ENCODE results near the gene GPX2. TPM values are rescaled to one million over a fixed set of nuclear protein-coding genes. Genes with fewer than 3 reads are reported as not detected.

The GPX2 gene
- total RNA-seq, 2 experiments from 2014 or later, result not detected

GRCh38 chr14:64934338-64934929 is 8.1 kb downstream of the GPX2 start:
- H3K36me3 Mint-ChIP-seq (ENCODE audit: low read depth), result peaks cover 37% of the 10 kb centered on the region
- intact Hi-C loops (cut with micrococcal nuclease), result no loop called here
- H3K27ac Mint-ChIP-seq, result no peak overlapping the region

GRCh38 chr14:64932231-64932630 is 10.3 kb downstream of the GPX2 start:
- Mint-ChIP-seq H3K4me3 (no peak overlapping the region), H3K36me3 (ENCODE audit: low read depth) (peaks cover 29% of the 10 kb centered on the region), H3K27me3 (ENCODE audit: low read depth) (no peaks in the 10 kb centered on the region), H3K4me1 (ENCODE audit: low read depth) (peaks cover 27% of the 10 kb centered on the region), H3K9me3 (no peaks in the 10 kb centered on the region), H3K27ac (no peak overlapping the region)
- intact Hi-C loops (cut with micrococcal nuclease), result no loop called here
- CTCF ChIA-PET, result interaction anchor here (1.0 kb wide), 1 partner anchor 108 kb away, joined by 3 read pairs; no protein-coding TSS in a partner anchor
- DNase-seq, result no peak

More at GRCh38 chr14:64934338-64934929, 8.1 kb downstream of the GPX2 start:
- H3K9me3 Mint-ChIP-seq, result no peaks in the 10 kb centered on the region
- peaks cover 43% of the 10 kb centered on the region for H3K4me1 Mint-ChIP-seq (ENCODE audit: low read depth)
- H3K4me3 Mint-ChIP-seq, result no peak overlapping the region
- H3K27me3 Mint-ChIP-seq (ENCODE audit: low read depth), result no peaks in the 10 kb centered on the region
- CTCF ChIA-PET, result no interaction called here
- no peak for DNase-seq

- DNase-seq, result no peak
- intact Hi-C loops (cut with micrococcal nuclease), result no loop called here
- H3K9me3 Mint-ChIP-seq, result no peaks in the 10 kb centered on the region
- CTCF ChIA-PET, result no interaction called here
- H3K27ac Mint-ChIP-seq, result peak overlapping the region; percentile 60
- no peaks in the 10 kb centered on the region for H3K27me3 Mint-ChIP-seq (ENCODE audit: low read depth)
- H3K4me1 Mint-ChIP-seq (ENCODE audit: low read depth), result peaks cover 26% of the 10 kb centered on the region
- peaks cover 33% of the 10 kb centered on the region for H3K36me3 Mint-ChIP-seq (ENCODE audit: low read depth)
- H3K4me3 Mint-ChIP-seq, result no peak overlapping the region
These were observed 11.4 kb downstream of the GPX2 start for GRCh38 chr14:64931123-64931522.

GRCh38 chr14:64930085-64930843 is 12.3 kb downstream of the GPX2 start:
- Mint-ChIP-seq H3K27me3 (ENCODE audit: low read depth) (no peaks in the 10 kb centered on the region), H3K4me1 (ENCODE audit: low read depth) (peaks cover 25% of the 10 kb centered on the region), H3K27ac (peak overlapping the region; percentile 60), H3K9me3 (no peaks in the 10 kb centered on the region), H3K4me3 (no peak overlapping the region), H3K36me3 (ENCODE audit: low read depth) (peaks cover 37% of the 10 kb centered on the region)
- intact Hi-C loops (cut with micrococcal nuclease), result no loop called here
- CTCF ChIA-PET, result no interaction called here
- no peak for DNase-seq

- Mint-ChIP-seq H3K36me3 (ENCODE audit: low read depth) (peaks cover 37% of the 10 kb centered on the region), H3K4me1 (ENCODE audit: low read depth) (peaks cover 20% of the 10 kb centered on the region), H3K27ac (no peak overlapping the region), H3K9me3 (no peaks in the 10 kb centered on the region), H3K4me3 (no peak overlapping the region), H3K27me3 (ENCODE audit: low read depth) (no peaks in the 10 kb centered on the region)
- CTCF ChIA-PET, result no interaction called here
- intact Hi-C loops (cut with micrococcal nuclease), result loop anchor here (1.0 to 10.0 kb wide), 5 partner anchors 44 to 1074 kb away; partner anchors contain the start of genes MAX, RAB15, SYNE2 and ZBTB1
- no peak for DNase-seq
These were observed 13.6 kb downstream of the GPX2 start for GRCh38 chr14:64929014-64929359.

GRCh38 chr14:64928239-64929013 is 14.1 kb downstream of the GPX2 start:
- peaks cover 25% of the 10 kb centered on the region for H3K4me1 Mint-ChIP-seq (ENCODE audit: low read depth)
- H3K9me3 Mint-ChIP-seq, result no peaks in the 10 kb centered on the region
- CTCF ChIA-PET, result interaction anchor here (1.4 to 1.9 kb wide), 3 partner anchors 14 to 58 kb away, joined by 4 to 12 read pairs (median 5); partner anchors contain the start of genes CHURC1 and FNTB
- no peak overlapping the region for H3K4me3 Mint-ChIP-seq
- intact Hi-C loops (cut with micrococcal nuclease), result loop anchor here (1.0 to 10.0 kb wide), 7 partner anchors 14 to 1074 kb away; partner anchors contain the start of genes CHURC1, FNTB, MAX and RAB15
- no peak for DNase-seq
- H3K36me3 Mint-ChIP-seq (ENCODE audit: low read depth), result peaks cover 41% of the 10 kb centered on the region
- H3K27me3 Mint-ChIP-seq (ENCODE audit: low read depth), result no peaks in the 10 kb centered on the region
- no peak overlapping the region for H3K27ac Mint-ChIP-seq

- Mint-ChIP-seq H3K9me3 (no peaks in the 10 kb centered on the region), H3K27ac (no peak overlapping the region), H3K4me3 (no peak overlapping the region), H3K36me3 (ENCODE audit: low read depth) (peaks cover 37% of the 10 kb centered on the region), H3K4me1 (ENCODE audit: low read depth) (peaks cover 25% of the 10 kb centered on the region), H3K27me3 (ENCODE audit: low read depth) (no peaks in the 10 kb centered on the region)
- CTCF ChIA-PET, result interaction anchor here (0.7 to 1.9 kb wide), 7 partner anchors 9 to 268 kb away, joined by 3 to 12 read pairs (median 4); partner anchors contain the start of genes CHURC1 and FNTB
- intact Hi-C loops (cut with micrococcal nuclease), result loop anchor here (5.0 to 10.0 kb wide), 3 partner anchors 408 to 1072 kb away; partner anchors contain the start of genes SYNE2, ZBTB1 and ZBTB25
- no peak for DNase-seq
These were observed 15.5 kb downstream of the GPX2 start for GRCh38 chr14:64927031-64927430.

- peaks cover 31% of the 10 kb centered on the region for H3K4me1 Mint-ChIP-seq (ENCODE audit: low read depth)
- intact Hi-C loops (cut with micrococcal nuclease), result loop anchor here (5.0 to 10.0 kb wide), 3 partner anchors 408 to 1072 kb away; partner anchors contain the start of genes SYNE2, ZBTB1 and ZBTB25
- H3K9me3 Mint-ChIP-seq, result no peaks in the 10 kb centered on the region
- H3K4me3 Mint-ChIP-seq, result no peak overlapping the region
- no peak overlapping the region for H3K27ac Mint-ChIP-seq
- CTCF ChIA-PET, result interaction anchor here (0.7 to 1.9 kb wide), 4 partner anchors 9 to 268 kb away, joined by 3 to 12 read pairs (median 4); partner anchors contain the start of gene CHURC1
- H3K27me3 Mint-ChIP-seq (ENCODE audit: low read depth), result no peaks in the 10 kb centered on the region
- H3K36me3 Mint-ChIP-seq (ENCODE audit: low read depth), result peaks cover 36% of the 10 kb centered on the region
- no peak for DNase-seq
These were observed 16.0 kb downstream of the GPX2 start for GRCh38 chr14:64926398-64926995.

- H3K27me3 Mint-ChIP-seq (ENCODE audit: low read depth), result no peaks in the 10 kb centered on the region
- CTCF ChIA-PET, result interaction anchor here (2.5 to 2.9 kb wide), 2 partner anchors 8 to 13 kb away, joined by 12 to 13 read pairs; partner anchors contain the start of gene CHURC1
- no peak for DNase-seq
- H3K27ac Mint-ChIP-seq, result no peak overlapping the region
- peaks cover 58% of the 10 kb centered on the region for H3K4me1 Mint-ChIP-seq (ENCODE audit: low read depth)
- H3K36me3 Mint-ChIP-seq (ENCODE audit: low read depth), result peaks cover 29% of the 10 kb centered on the region
- H3K4me3 Mint-ChIP-seq, result no peak overlapping the region
- intact Hi-C loops (cut with micrococcal nuclease), result loop anchor here (10.0 kb wide), 2 partner anchors 412 to 1068 kb away; partner anchors contain the start of gene SYNE2
- H3K9me3 Mint-ChIP-seq, result no peaks in the 10 kb centered on the region
These were observed 19.5 kb downstream of the GPX2 start for GRCh38 chr14:64923015-64923414.

- Mint-ChIP-seq H3K27me3 (ENCODE audit: low read depth) (no peaks in the 10 kb centered on the region), H3K4me3 (no peak overlapping the region), H3K9me3 (no peaks in the 10 kb centered on the region), H3K36me3 (ENCODE audit: low read depth) (peaks cover 34% of the 10 kb centered on the region), H3K27ac (no peak overlapping the region), H3K4me1 (ENCODE audit: low read depth) (peaks cover 71% of the 10 kb centered on the region)
- CTCF ChIA-PET, result interaction anchor here (1.2 kb wide), 1 partner anchor 8 kb away, joined by 4 read pairs; no protein-coding TSS in a partner anchor
- no peak for DNase-seq
- intact Hi-C loops (cut with micrococcal nuclease), result loop anchor here (10.0 kb wide), 2 partner anchors 414 to 1066 kb away; partner anchors contain the start of gene SYNE2
These were observed 22.1 kb downstream of the GPX2 start for GRCh38 chr14:64920465-64920864.

GRCh38 chr14:64919618-64920017 is 22.9 kb downstream of the GPX2 start:
- Mint-ChIP-seq H3K27ac (no peak overlapping the region), H3K4me1 (ENCODE audit: low read depth) (peaks cover 76% of the 10 kb centered on the region)
- intact Hi-C loops (cut with micrococcal nuclease), result loop anchor here (10.0 kb wide), 2 partner anchors 415 to 1065 kb away; partner anchors contain the start of gene SYNE2

More at GRCh38 chr14:64919618-64920017, 22.9 kb downstream of the GPX2 start:
- no peaks in the 10 kb centered on the region for H3K9me3 Mint-ChIP-seq
- CTCF ChIA-PET, result no interaction called here
- DNase-seq, result no peak
- H3K4me3 Mint-ChIP-seq, result no peak overlapping the region
- peaks cover 38% of the 10 kb centered on the region for H3K36me3 Mint-ChIP-seq (ENCODE audit: low read depth)
- H3K27me3 Mint-ChIP-seq (ENCODE audit: low read depth), result no peaks in the 10 kb centered on the region
